ENCODE data around the gene EFHC2. TPM values are rescaled to one million over a fixed set of nuclear protein-coding genes. Genes with fewer than 3 reads are reported as not detected.

EFHC2 gene
- total RNA-seq, 2 experiments from 2014 or later = not detected

GRCh38 chrX:44156726-44157125 is 186.7 kb downstream of the EFHC2 start:
- POLR2A ChIA-PET = no interaction called here
- Histone ChIP-seq H3K36me3 (ENCODE audit: insufficient read depth, low read length) (no peaks in the 10 kb centered on the region), H3K9me3 (ENCODE audit: low read length) (no peaks in the 10 kb centered on the region), H2AFZ (ENCODE audit: low read length) (no peak overlapping the region), H3K4me3 (ENCODE audit: low read depth, low read length, poor library complexity, severe bottlenecking) (no peak overlapping the region), H3K4me2 (ENCODE audit: low read length) (no peak overlapping the region), H3K9me2 (ENCODE audit: insufficient read depth, low read length) (no peaks in the 10 kb centered on the region), H3K4me1 (ENCODE audit: insufficient read depth, low read length, poor library complexity, severe bottlenecking) (no peaks in the 10 kb centered on the region), H4K20me1 (ENCODE audit: insufficient read depth, low read length) (no peaks in the 10 kb centered on the region), H3K27ac (ENCODE audit: low read depth, low read length, poor library complexity, severe bottlenecking) (no peak overlapping the region), H3K79me2 (ENCODE audit: insufficient read depth, low read depth, low read length) (no peaks in the 10 kb centered on the region)
- intact Hi-C loops (cut with micrococcal nuclease; ENCODE audit: unreplicated experiment) = no loop called here
- no peak for DNase-seq (ENCODE audit: low spot score)
- CTCF ChIA-PET (ENCODE audit: unreplicated experiment) = no interaction called here
- TF ChIP-seq, protein P1, sequence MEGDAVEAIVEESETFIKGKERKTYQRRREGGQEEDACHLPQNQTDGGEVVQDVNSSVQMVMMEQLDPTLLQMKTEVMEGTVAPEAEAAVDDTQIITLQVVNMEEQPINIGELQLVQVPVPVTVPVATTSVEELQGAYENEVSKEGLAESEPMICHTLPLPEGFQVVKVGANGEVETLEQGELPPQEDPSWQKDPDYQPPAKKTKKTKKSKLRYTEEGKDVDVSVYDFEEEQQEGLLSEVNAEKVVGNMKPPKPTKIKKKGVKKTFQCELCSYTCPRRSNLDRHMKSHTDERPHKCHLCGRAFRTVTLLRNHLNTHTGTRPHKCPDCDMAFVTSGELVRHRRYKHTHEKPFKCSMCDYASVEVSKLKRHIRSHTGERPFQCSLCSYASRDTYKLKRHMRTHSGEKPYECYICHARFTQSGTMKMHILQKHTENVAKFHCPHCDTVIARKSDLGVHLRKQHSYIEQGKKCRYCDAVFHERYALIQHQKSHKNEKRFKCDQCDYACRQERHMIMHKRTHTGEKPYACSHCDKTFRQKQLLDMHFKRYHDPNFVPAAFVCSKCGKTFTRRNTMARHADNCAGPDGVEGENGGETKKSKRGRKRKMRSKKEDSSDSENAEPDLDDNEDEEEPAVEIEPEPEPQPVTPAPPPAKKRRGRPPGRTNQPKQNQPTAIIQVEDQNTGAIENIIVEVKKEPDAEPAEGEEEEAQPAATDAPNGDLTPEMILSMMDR (conservative IDR thresholded peaks at IDR 0.05; ENCODE audit: low read length) = no peak
- no peak for TF ChIP-seq EZH2phosphoT487 (IDR thresholded peaks at IDR 0.05; ENCODE audit: borderline replicate concordance, low read depth, low read length)
- no TSS peak for BruUV-seq (replicated peaks)

GRCh38 chrX:44155126-44155525 is 188.3 kb downstream of the EFHC2 start:
- no peak for TF ChIP-seq EZH2phosphoT487 (IDR thresholded peaks at IDR 0.05; ENCODE audit: borderline replicate concordance, low read depth, low read length)
- TF ChIP-seq, protein P1 (conservative IDR thresholded peaks at IDR 0.05; ENCODE audit: low read length) = no peak
- H3K27ac ChIP-seq (ENCODE audit: low read depth, low read length, poor library complexity, severe bottlenecking) = no peak overlapping the region
- no peaks in the 10 kb centered on the region for H3K36me3 ChIP-seq (ENCODE audit: insufficient read depth, low read length)
- CTCF ChIA-PET (ENCODE audit: unreplicated experiment) = no interaction called here
- H3K4me2 ChIP-seq (ENCODE audit: low read length) = no peak overlapping the region
- H3K9me2 ChIP-seq (ENCODE audit: insufficient read depth, low read length) = no peaks in the 10 kb centered on the region
- no peak overlapping the region for H2AFZ ChIP-seq (ENCODE audit: low read length)
- no peak for DNase-seq (ENCODE audit: low spot score)
- H3K79me2 ChIP-seq (ENCODE audit: insufficient read depth, low read depth, low read length) = no peaks in the 10 kb centered on the region
- no peak overlapping the region for H3K4me3 ChIP-seq (ENCODE audit: low read depth, low read length, poor library complexity, severe bottlenecking)
- H3K9me3 ChIP-seq (ENCODE audit: low read length) = no peaks in the 10 kb centered on the region
- intact Hi-C loops (cut with micrococcal nuclease; ENCODE audit: unreplicated experiment) = no loop called here
- H3K4me1 ChIP-seq (ENCODE audit: insufficient read depth, low read length, poor library complexity, severe bottlenecking) = no peaks in the 10 kb centered on the region
- BruUV-seq (replicated peaks) = no TSS peak
- no peaks in the 10 kb centered on the region for H4K20me1 ChIP-seq (ENCODE audit: insufficient read depth, low read length)
- POLR2A ChIA-PET = no interaction called here

DNA sequence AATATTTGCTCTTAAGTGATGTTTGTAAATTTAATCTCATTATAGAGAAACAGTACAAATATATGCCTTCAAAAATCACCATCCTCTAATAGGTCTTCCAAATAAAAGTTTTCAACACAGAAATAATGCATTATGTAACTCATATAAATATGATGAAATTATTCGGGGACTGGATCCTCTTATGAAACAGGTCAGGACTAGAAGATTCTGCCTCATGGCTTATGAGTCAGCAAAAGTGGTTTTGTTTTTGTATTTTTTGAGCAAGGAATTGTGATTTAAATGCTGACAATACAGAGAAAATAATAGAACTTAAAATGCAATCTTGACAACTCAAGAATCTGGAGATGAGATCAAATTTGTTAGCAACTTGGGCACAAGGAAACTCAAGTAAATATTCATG is 190.6 kb downstream of the EFHC2 start:
- no peaks in the 10 kb centered on the region for H3K4me1 ChIP-seq (ENCODE audit: insufficient read depth, low read length, poor library complexity, severe bottlenecking)
- no peak overlapping the region for H3K27ac ChIP-seq (ENCODE audit: low read depth, low read length, poor library complexity, severe bottlenecking)
- H3K9me3 ChIP-seq (ENCODE audit: low read length) = no peaks in the 10 kb centered on the region
- DNase-seq (ENCODE audit: low spot score) = no peak
- no peaks in the 10 kb centered on the region for H3K9me2 ChIP-seq (ENCODE audit: insufficient read depth, low read length)
- TF ChIP-seq, protein P1 (conservative IDR thresholded peaks at IDR 0.05; ENCODE audit: low read length) = no peak
- no peak for TF ChIP-seq EZH2phosphoT487 (IDR thresholded peaks at IDR 0.05; ENCODE audit: borderline replicate concordance, low read depth, low read length)
- no peaks in the 10 kb centered on the region for H4K20me1 ChIP-seq (ENCODE audit: insufficient read depth, low read length)
- ChIA-PET CTCF (ENCODE audit: unreplicated experiment) (no interaction called here), POLR2A (no interaction called here)
- BruUV-seq (replicated peaks) = no TSS peak
- no peak overlapping the region for H3K4me3 ChIP-seq (ENCODE audit: low read depth, low read length, poor library complexity, severe bottlenecking)
- no peak overlapping the region for H3K4me2 ChIP-seq (ENCODE audit: low read length)
- H3K79me2 ChIP-seq (ENCODE audit: insufficient read depth, low read depth, low read length) = no peaks in the 10 kb centered on the region
- H3K36me3 ChIP-seq (ENCODE audit: insufficient read depth, low read length) = no peaks in the 10 kb centered on the region
- H2AFZ ChIP-seq (ENCODE audit: low read length) = no peak overlapping the region
- intact Hi-C loops (cut with micrococcal nuclease; ENCODE audit: unreplicated experiment) = no loop called here
